T1000 (cell line): Measurements from ENCODE around the gene PSAPL1.

Experiments
- DNase-seq: peaks from one replicate; lab custom pipeline; 2025; ENCODE audit warnings: mixed read lengths; lab: John Stamatoyannopoulos, UW

Gene PSAPL1

DNA sequence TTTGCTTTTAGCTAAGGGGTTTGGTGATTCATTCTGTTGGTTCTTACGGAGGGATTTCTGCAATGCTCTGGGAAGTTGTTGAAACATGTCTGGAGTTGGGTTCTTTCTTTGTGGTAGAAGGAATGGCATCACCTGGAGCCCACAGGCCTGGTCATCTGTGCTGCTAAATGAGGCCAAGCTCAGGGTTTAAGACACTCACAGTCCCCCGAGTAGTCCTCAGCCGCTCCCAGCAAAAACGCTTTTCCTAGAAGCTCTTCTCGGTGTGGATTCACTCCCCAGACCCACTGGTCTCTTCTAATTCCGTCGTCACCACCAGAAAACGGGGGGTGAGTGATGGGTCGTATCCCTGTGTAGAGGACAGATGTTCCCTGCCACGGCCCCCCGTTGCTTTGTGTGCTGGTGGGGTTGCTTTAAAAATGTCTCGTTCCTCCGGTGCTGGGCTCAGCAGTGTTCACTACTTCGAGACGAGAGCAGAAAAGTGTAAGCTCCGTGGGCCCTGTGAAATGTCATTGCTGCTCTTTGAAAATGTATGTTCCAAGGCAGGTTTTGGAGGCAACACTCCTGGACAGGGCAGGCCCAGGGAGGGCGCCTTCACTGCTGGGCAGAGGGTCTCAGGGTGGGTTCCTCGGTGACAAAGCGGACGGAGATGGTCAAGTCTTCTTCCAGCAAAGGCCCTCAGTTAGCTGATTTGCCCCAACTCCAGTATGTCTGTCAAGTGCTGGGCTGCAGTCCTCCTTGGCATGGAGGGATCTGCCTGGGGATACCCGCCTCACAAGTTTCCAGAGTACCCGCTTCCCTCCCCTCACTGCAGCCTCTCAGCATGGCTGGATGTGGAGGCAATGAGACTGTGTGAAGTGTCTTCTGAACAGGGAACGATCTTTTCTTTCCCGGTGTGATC, 37.3 kb downstream of the PSAPL1 start:
- no peak for DNase-seq

DNA sequence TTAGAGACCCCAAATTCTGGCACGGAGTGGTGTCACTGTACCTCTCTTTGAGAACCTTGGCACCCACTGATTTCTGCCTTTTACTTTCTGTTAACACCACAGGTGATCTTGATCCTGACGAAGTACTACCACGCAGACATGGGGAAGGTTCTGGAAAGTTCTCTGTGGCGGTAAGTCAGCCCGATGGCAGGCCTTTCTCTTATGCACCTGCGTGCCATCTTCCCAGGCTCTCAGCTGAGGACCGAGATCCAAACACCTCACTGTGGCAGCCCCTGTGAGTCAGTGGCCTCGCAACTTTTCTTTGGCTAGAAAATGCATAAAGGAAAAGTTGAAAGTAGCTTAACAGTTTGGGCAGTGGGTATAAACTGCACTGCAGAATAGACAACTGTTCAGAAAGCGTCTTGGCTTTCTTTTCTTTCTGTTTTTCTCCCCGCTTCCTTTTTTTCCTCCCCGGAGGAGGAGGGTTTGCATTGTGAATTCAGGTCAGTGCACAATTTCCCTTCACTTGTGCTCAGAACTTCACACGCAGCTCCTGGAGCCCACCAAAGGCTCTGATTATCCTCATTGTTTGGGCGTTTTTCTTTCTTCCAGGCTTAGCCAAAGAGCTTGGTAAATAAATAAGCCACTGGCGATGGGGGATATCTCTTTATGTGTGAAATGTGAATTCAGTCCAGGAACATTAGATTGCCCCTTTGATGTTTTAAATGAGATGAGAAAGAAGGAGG, 38.4 kb downstream of the PSAPL1 start:
- no peak for DNase-seq

GRCh38 chr4:7395645-7396044, 39.1 kb downstream of the PSAPL1 start:
- no peak for DNase-seq

DNA sequence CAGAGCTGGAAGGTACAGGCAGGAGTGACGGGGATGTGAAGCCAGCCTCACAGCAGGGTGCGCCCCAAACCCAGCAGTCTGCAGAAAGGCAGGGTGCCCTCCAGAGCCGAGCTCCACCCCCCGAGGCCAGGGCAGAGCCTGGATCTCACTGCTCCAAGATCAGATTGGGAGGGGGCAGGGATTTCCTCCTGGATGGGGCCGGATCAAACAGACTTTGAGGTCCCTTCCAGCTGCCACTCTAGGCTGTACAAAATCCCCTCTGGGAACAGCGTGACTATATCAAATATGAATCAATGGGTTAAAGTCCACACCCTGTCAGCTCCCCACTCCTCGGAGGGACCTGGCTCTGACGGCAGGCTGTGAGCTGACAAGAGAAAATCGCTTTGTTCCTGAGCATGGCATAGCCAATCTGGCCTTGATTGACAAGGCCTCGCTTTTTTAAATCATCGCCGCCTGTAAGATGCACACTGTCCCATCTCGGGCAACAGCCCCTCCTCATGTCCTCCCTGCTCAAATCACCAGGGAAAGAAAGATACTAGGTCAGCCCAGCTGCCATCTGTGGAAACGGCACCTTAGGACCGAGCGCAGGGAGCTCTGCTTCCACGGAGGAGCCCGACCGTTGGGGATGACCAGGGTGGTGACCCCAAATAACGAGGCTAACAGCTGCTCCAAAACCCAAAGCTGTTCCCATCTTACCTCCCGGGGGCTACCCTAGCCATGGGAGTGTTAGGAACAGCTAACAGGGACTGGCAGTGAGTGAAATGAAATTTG, 39.9 kb downstream of the PSAPL1 start:
- no peak for DNase-seq

GRCh38 chr4:7393601-7394575, 40.8 kb downstream of the PSAPL1 start:
- no peak for DNase-seq

GRCh38 chr4:7392438-7393421, 42.0 kb downstream of the PSAPL1 start:
- DNase-seq = peak; percentile 63

DNA sequence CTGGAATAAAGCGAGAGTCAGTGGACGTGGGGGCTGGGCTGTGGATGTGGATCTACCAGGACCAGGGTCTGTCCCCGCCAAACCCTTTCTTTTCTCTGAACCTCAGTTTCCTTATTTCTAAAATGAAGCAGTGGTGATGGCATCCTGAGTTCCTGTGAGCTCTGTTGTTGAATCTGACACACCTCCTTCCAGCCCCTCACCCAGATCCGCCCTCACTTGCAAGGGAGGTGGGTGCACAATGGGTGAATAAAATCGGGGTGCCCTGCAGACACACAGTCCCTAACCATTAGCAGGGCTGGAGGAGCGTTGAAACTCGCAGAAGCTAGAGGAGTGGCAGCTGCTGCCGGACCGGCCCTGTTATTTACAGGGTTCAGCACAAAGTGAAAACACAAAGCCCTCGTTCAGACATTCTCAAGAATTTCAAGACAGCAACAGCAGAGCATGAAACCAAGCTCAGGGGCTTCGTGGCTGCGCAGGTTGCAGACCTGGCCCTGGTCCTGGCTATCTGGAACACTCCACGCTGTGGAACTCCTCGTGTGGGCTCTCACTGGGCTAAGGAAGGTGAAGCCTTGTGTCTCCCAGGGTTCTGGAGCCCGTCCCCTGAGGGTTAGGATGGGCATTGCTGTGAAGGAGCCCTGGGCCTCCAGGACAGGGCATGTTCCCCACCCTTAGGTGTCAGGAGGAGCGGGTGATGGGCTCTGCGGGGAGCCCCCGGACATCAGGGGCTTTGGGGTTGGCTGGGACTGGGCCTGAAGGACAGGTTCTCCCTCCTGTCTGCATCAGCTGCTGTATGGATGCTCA, 42.9 kb downstream of the PSAPL1 start:
- no peak for DNase-seq

DNA sequence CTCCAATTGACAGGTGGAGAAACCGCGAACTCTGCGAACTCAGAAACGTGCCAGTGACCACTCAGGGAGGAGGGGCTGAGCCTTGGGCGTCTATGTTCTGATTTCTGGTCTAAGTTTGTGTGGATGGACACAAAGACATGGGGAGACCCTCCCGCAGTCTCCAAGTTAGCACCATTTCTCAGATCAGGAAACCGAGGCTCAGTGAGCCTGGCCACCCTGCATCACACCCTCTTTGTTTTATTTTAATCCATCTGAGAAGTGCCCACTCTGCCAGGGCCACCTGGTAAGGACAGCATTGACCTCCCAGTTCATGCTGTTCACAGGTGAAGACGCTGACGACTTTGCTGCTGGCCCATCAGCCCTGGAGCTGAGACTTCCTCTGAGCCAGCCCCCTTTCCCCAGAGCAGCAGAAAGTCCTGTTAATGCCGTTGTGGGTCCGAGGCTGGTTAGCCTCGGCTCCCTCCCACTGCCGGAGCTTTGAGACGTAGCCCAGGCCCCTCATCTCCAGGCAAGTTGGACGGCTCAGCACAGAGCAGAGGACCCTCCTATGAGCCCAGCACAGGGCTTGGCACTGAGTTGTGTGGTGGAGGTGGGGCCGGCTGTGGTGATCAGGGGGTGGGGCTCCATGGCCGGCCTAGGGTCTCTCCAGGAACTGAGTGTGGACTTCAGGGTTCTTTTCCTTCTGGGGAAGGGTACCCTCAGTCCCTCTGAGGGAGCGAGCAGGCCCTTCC, 43.7 kb downstream of the PSAPL1 start:
- DNase-seq = no peak

- no peak for DNase-seq
Measured at GRCh38 chr4:7390336-7390735, 44.4 kb downstream of the PSAPL1 start.

DNA sequence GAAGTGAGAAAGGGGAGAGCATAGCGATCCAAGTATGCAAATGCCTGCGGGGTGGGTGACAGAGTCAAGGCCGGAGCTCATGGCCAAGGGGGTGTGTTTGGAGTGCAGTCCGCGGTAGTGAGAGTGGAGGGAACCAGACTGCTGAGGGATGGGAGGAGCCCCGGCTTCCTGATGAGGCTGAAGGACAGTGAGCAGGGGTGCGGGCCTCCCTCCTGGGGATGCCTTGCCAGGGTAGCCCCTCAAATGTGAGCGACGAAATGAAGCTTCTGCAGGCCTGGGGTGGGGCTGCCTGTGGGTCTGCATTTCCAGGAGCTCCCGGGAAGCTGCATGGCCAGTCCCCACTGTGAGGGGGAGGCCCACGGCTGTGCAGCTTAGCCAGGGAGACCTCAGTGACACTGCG, 45.0 kb downstream of the PSAPL1 start:
- DNase-seq = no peak

DNA sequence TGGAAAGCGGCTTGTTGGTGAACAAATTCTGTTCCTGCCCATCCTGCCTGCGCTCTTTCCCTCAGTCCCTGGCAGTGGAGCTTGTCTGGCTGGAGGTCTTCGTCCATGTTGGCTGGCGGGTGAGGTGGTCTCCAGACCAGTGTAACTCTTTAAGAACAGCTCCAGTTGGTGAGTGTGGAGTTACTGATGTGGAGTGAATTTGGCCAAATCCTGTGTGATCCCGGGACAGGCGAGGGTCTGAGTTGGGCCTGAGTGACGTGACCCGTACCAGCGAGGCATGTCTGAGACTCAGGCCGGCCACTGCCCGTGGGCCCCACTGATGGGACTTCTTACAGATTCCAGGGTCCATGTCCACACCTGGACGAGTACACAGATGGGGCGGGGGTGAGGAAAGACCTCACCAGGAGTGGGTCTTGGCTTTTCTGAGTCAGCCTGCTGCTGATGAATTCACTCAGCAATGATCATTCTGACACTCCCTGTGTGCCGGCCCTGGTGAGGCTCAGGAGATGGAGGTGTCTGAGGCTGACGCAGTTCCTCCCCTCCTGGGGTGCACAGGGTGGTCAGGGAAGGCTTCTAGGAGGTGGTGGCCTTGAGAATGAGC, 45.5 kb downstream of the PSAPL1 start:
- no peak for DNase-seq

- DNase-seq = no peak
Measured at GRCh38 chr4:7388627-7389026, 46.1 kb downstream of the PSAPL1 start.

- no peak for DNase-seq
Measured at GRCh38 chr4:7387925-7388324, 46.8 kb downstream of the PSAPL1 start.

DNA sequence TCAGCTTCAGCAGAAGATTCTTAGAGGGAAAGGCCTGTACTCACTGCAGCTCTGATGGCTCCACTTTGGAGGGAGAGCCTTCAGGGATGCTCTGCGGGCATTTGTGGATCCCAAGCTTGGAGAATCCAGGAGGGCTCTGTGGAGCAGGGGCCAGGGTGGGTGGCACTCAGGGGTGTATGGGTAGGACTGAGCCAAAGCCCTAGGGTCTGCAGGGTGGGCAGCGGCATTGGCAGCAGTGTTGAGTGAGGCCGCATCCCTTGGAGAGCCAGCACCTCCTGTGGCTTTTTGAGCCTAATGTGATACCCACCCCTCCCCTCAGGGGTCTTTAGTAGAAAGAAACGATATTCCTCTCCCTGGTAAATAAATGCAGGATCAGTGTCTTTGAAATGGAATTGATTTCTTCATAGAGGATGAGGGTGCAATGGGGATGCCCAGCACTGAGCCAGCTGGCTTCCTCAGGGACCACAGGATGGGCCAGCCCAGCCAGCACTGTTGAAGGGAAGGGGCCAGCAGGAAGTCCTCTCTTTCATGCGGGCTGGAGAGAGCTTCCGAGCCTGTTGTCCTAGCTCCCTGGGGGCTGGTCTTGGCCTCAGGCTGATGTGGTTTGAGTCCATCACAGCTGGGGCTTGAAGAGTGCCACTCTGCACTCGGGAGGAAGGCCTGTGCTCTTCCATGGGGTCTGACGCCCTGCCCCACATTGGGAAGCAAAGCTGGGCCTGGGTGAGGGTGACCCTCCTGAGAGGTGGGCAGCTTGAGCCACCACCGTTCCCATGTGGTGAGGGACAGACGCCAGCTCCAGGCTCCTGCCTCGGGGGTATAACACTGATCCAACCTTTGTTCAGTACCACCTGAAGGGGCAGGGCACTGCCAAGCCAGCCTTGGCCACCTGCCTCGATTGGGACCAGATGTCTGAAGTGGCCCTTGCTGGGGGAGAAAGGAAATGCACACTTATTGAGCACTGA, 49.5 kb downstream of the PSAPL1 start:
- no peak for DNase-seq

GRCh38 chr4:7384003-7384928, 50.5 kb downstream of the PSAPL1 start:
- no peak for DNase-seq

GRCh38 chr4:7383266-7383665, 51.5 kb downstream of the PSAPL1 start:
- DNase-seq = no peak
